ENCODE data around the gene ITPR3.
A peak's percentile ranks its signal among the peaks of the same experiment; 100 is the strongest.

Gene ITPR3

DNA sequence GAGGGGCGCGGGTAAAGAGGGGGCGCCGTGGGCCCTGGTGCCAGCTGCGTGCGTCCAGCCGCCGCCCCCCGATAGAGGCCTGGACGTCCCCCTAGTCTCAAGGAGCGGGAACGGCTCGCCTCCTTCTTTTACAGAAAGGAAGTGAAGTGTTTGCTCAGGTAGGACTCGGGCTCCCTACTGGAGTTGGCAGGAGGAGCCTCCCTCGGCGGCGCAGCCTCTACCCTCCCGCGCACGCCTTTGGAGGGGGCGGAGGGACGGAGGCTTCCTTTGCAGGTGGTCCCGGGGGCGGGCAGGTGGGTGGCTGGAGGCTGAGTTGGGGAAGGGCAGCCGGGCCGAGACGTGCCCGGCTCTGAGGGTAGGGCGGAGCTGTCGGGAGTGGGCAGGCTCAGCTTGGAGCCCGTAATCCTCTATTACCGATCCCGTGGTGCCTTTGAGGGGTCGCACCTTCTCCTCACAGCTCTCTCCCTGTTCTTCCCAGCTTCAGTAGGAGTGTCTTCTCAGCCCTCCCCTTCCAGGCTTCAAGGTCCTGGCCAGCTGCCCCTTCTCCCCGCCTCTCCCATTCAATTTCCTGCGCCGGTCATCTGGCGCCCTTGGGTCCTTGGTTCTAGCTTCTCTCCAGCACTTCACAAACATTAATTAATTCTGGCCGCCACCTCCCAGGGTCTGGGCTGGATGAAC lies 728 bp downstream of the ITPR3 start:
- no peak for DNase-seq (ENCODE audit: low read depth)
- H3K4me3 ChIP-seq (ENCODE audit: low read depth, low read length) = peak overlapping the region; percentile 91
- TF ChIP-seq, protein P1, sequence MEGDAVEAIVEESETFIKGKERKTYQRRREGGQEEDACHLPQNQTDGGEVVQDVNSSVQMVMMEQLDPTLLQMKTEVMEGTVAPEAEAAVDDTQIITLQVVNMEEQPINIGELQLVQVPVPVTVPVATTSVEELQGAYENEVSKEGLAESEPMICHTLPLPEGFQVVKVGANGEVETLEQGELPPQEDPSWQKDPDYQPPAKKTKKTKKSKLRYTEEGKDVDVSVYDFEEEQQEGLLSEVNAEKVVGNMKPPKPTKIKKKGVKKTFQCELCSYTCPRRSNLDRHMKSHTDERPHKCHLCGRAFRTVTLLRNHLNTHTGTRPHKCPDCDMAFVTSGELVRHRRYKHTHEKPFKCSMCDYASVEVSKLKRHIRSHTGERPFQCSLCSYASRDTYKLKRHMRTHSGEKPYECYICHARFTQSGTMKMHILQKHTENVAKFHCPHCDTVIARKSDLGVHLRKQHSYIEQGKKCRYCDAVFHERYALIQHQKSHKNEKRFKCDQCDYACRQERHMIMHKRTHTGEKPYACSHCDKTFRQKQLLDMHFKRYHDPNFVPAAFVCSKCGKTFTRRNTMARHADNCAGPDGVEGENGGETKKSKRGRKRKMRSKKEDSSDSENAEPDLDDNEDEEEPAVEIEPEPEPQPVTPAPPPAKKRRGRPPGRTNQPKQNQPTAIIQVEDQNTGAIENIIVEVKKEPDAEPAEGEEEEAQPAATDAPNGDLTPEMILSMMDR (IDR thresholded peaks at IDR 0.05; ENCODE audit: low read depth, low read length, missing control alignments) = no peak

DNA sequence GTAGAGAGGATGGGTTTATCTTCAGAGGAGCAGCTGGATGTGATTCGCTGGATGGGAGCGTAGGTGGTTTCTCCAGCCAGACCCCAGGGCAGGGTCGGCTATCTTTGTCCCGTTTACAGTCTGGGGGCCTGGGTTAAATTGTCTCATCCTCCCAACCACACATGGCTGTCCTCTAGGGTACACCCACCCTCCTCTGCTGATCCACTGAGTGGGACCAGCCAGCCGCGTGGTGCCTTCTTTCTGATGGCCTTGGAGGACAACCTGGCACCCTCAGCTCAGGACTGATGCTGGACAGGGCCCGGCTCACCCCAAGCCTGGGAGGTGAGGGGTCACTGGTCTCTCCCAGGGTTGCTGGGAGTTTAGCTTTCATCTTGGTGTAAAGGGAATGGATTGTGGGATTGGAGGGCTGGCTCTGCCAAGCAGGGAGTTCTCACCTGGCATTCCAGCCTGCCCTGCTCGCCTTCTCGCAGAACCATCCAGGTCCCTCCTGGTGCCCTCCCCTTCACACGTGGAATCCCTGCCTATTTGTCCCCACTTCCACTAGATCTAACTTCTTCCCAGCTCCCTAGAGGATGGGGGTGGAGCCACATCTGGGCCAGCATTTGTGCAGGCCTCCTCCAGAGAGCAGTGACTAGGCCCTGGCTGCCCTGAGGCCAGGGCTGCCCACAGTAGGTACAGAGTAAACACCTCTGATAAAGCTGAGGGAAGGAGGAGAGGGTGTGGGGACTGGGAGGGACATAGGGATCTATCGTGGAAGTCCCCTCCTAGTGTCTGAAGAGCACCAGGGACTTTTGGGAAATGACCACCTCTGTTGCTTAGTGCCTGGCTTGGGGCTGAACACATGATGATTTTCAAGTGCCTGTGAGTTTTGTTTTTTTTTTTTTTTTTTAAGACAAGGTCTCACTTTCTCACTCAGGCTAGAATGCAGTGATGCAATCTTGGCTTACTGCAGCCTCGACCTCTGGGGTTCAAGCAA lies 1.6 kb downstream of the ITPR3 start:
- H3K4me3 ChIP-seq (ENCODE audit: low read depth, low read length) = peak overlapping the region; percentile 91
- DNase-seq (ENCODE audit: low read depth) = no peak
- TF ChIP-seq, protein P1 (IDR thresholded peaks at IDR 0.05; ENCODE audit: low read depth, low read length, missing control alignments) = no peak

DNA sequence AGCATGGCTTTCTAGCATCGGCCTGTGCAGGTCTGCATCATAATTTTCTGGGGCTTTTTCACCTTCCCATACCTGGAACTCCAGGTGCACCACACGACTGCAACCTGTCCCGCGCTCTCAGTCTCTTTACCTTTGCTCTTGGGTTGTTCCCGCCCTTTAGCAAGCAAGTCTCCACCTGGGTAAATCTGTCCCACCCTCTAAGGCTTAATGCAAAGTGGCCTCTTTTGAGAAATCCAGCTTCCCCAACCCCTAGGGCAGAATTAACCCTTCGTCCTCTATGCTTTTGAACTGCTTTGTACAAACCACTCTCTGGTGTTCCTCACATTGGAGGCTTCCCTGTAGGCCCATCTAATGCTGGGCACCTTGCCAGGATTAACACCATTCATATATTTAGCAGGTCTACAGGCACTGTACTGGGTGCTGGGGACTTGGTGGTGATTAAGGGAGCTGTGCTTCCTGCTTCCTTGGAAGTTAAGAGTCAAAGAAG lies 2.8 kb downstream of the ITPR3 start:
- H3K4me3 ChIP-seq (ENCODE audit: low read depth, low read length) = no peak overlapping the region
- no peak for DNase-seq (ENCODE audit: low read depth)
- TF ChIP-seq, protein P1 (IDR thresholded peaks at IDR 0.05; ENCODE audit: low read depth, low read length, missing control alignments) = no peak

DNA sequence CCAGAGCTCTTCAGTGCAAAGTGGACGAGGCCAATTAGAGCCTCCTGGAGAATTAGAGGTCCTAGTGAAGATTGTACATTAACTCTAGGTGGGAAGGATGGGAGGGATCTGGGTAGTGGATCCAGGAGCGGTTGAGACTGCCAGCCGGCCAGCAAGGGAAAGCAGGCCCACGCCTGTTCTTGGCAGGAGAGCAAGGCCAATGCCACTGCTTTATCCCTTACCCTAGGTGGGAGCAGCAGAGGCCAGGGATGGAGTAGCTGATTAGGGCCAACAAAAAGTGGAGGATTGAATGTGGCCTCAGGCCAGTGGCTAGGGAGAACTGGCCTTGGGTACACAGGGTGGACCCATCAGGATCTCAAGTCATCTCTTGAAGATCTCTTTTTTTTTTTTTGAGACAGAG lies 3.7 kb downstream of the ITPR3 start:
- DNase-seq (ENCODE audit: low read depth) = no peak
- H3K4me3 ChIP-seq (ENCODE audit: low read depth, low read length) = no peak overlapping the region
- TF ChIP-seq, protein P1 (IDR thresholded peaks at IDR 0.05; ENCODE audit: low read depth, low read length, missing control alignments) = no peak

DNA sequence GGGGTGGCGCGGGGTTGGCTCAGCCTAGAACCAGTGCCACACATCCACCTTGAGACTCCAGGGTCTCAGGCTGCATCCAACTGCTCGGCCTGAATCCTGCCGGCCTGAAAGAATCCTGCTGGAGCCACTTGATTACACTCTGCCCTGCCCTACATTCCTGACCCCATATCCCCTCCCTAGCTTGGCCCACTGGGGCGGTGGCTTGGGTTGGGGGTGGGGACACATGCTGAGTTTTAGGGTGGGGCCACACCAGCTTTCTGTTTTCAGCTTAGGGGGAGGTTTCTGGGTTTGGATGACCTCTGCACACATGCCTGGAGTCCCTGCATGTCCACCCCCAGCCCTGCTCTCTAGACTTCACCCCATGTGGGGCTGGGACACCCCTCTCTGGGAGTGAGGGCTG lies 6.8 kb downstream of the ITPR3 start:
- DNase-seq (ENCODE audit: low read depth) = no peak
- H3K4me3 ChIP-seq (ENCODE audit: low read depth, low read length) = no peak overlapping the region
- TF ChIP-seq, protein P1 (IDR thresholded peaks at IDR 0.05; ENCODE audit: low read depth, low read length, missing control alignments) = no peak

DNA sequence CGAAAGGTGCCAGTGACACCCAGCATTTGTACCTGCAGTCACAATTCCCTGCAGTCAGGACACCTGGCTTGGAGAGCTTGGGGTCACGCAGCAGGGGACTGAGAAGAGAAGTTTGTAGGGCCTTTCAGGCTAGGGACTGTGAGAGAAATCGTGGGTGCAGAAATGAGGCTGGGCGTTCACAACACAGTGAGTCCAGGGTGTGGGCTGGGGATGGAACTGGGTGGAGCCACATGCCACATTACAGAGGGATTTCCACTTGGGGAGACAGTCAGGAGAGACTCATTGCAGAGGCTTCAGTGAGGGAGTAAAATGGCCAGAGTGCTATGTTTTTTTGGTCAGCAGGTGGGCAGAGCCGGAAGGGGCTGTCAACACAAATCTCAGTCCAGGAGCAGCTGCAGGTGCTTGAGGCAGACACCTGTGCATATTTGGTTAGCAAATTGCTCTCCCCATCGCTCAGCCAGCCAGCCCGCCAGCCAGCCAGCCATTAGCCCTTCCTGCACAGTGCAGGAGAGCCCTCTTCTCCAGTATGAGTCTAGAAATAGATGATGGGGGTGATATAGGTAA lies 7.4 kb downstream of the ITPR3 start:
- TF ChIP-seq, protein P1 (IDR thresholded peaks at IDR 0.05; ENCODE audit: low read depth, low read length, missing control alignments) = no peak
- no peak overlapping the region for H3K4me3 ChIP-seq (ENCODE audit: low read depth, low read length)
- DNase-seq (ENCODE audit: low read depth) = no peak
